DMS153 treated with DMSO at 0.1 percent for 48 hours (cell line): Measurements from ENCODE around the gene FHOD3.
A peak's percentile ranks its signal among the peaks of the same experiment; 100 is the strongest.

Source experiments
- DNase-seq: peaks from one replicate; lab custom pipeline; 2025; ENCODE audit not compliant: unreplicated experiment; lab: John Stamatoyannopoulos, UW

FHOD3 gene

DNA sequence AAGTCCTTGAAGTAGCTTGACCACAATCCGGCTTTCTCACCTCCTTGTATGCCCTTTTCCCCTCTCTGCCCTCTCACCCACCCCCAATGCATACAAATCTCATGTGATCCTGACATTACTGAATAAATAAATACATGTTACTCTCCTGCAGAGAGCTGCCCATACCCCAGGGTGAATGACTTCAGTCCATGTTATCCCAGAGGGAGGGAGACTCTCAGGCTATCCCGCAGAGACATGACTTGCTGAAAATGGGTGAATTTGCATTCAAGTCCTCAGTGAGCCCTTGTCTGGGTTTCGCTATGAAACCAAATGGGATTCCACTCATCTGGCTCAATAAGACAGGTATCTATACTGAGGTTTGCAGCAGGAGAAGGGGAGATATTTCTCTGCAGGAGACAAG, 168.5 kb downstream of the FHOD3 start:
- no peak for DNase-seq

DNA sequence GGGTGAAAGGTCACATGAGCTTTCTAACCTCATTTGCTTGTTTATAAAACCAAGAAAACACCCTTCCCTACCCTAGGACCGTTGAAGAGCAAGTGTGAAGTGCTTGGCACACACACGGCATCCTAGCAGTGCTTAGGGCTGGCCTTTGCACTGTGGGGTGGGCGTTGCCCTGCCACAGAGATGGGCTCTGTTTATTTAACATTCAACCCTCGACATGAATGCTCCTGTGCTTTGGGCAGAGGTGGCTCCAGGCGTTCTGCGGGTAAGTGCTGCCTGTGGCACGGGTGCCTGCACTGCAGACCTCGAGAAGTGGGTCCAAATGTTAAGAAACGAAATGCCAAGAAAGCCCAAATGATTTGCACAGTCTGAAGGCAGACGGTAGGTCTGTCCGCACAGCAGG, 170.1 kb downstream of the FHOD3 start:
- no peak for DNase-seq

GRCh38 chr18:36468161-36468560, 170.6 kb downstream of the FHOD3 start:
- no peak for DNase-seq

DNA sequence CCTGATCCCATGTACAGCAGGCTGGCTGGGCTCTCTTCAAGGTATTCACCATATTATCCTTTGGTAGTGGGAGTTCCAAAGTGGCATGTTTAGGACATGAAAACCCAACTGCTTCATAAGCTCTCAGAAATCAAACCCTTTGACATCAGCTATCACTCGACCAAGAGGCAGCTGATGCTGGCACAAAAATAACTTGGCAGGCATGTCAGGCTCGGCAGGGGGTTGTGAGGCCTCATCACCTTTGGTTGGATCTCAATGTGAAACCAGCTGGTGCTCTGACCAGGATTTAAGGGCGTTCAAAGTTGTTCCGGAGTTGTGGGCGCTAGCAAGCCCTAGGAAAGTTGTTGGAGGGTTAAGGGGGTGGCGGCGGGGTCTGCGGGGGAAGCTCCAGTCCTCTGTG, 171.9 kb downstream of the FHOD3 start:
- no peak for DNase-seq

DNA sequence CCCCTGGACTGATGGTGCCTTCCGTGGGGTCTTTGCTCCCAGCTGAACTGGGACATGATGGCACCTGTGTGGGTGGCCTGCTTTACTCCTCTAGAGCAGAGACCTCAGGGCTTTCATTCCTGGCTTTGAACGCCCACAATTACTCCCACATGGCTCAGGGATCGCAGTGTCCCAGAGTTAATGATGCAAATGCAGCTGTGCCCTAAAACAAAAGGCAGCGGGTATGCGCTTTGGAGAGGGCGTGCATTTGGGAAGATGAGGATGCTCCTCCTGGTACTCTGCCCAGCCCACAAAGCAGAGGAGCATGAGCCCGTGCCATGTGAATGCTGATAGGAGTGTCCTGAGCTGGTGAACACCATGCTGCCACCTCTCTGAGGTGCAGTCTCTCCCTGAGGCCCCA, 173.4 kb downstream of the FHOD3 start:
- no peak for DNase-seq

DNA sequence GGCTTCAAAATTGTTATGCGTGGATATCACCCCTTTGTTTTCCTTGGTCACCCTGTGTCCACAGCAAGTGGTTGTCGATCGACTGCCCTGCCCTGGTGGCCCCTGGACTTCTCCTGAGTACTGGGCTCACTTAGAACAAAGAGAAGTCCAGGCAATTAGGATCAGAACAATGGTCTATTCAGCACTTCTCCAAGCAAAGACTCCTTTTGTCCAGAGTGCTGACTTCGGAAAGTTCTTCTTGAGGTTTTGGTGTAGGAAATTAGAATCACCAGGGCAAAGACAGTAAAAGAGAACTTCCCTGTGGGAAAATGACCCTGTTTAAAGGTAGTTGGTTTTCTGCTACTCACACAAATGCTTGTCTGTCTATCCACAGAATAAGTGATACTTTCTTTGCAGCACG, 173.9 kb downstream of the FHOD3 start:
- DNase-seq = no peak

DNA sequence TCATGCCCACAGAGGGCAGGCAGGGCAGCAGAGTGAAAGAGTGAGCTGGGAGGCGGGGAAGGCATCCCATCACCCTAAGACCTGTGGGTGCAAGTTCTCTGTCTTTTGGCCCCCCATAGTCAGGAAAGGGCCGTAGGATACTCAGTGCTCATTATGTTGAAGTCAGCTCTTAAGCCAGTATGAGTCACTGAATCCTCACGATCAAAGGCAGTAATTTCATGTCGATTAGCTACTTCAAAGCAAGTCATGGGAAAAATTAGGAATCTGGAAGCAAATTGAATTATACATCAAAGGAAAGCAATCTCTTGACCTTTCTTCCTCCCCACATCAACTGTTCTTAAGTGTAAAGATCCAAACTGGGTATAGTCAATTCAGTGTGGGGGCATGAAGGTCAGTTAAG, 178.9 kb downstream of the FHOD3 start:
- DNase-seq = no peak

DNA sequence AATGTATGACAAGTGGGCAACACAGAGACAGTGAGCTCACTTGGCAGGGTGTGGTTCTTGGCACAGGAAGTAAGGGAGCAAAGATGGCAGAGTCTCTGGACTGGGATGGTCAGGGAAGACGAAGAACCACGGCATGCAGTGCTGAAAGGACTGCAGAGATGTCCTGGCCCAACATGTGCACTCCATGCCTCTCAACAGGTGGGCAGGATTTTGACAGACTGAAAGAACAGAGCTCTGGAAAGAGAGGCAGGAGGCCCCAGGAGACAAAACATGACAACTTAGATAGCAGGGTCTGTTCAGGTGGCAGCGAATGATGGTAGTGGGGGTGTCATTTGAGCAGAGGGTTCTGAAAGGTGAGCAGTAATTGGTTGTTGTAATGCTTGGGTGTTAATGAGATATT, 180.3 kb downstream of the FHOD3 start:
- no peak for DNase-seq

DNA sequence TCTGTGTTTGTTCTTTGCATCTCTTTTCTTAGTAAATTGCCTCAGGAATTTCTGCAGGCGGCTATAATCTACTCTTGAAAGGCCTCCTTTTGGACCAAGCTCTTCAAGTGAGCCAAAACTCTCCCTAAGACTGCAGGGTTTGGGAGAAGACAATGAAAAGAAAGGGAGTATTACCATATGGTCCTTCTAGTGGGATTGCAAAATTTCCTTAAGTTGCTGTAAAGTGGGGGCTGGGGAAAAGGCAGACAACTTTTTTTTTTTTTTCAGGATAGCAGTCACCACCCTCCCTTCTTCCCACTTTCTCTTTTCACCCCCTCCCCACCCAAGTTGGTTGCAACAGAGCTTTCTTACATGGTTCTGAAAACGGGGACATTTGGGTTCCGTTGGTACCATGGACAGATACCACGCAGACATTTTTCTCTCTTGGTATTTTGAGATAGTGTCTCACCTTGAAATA, 183.7 kb downstream of the FHOD3 start:
- DNase-seq = no peak

DNA sequence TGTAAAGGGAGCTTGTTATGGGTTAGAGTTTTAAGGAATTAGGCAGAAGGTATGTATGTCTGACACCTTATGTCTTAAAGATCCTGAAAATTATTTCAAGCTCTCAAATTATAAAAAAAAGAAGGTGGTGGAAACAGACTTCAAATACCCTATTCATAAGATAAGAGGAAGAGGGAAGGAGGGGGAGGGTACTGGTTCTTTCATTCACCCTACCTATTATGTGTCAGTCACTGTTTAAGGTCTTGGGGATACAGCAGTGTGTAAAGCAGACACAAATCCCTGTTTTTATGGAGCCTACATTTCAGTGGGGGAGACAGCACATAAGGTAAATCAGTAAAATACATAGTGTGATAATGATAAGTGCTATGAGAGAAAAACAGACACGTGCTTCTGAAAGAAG, 184.4 kb downstream of the FHOD3 start:
- DNase-seq = no peak

- DNase-seq = no peak
These were observed 187.1 kb downstream of the FHOD3 start for GRCh38 chr18:36484591-36484990.

- DNase-seq = no peak
These were observed 188.3 kb downstream of the FHOD3 start for GRCh38 chr18:36485772-36486171.

GRCh38 chr18:36488131-36488530, 190.6 kb downstream of the FHOD3 start:
- DNase-seq = no peak

DNA sequence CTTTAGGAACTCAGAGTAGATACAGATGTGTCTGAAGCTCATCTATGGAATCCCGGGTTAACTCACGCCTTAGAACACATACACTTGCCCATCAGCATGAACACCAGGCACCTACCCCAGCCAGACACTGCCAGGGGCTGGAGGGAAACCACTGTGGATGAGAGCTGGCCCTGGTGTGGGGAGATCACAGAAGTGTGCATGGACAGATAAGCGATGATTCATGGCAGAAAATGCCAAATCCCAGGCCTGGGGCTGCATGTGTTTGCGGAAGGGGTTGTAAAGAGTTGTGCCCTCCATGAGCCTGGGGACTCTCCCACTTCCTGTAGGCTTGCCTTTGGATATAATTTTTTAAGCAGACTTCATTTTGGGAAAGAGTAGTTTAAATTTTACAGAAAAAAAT, 193.4 kb downstream of the FHOD3 start:
- DNase-seq = no peak

GRCh38 chr18:36492604-36493329, 195.3 kb downstream of the FHOD3 start:
- DNase-seq = no peak

DNA sequence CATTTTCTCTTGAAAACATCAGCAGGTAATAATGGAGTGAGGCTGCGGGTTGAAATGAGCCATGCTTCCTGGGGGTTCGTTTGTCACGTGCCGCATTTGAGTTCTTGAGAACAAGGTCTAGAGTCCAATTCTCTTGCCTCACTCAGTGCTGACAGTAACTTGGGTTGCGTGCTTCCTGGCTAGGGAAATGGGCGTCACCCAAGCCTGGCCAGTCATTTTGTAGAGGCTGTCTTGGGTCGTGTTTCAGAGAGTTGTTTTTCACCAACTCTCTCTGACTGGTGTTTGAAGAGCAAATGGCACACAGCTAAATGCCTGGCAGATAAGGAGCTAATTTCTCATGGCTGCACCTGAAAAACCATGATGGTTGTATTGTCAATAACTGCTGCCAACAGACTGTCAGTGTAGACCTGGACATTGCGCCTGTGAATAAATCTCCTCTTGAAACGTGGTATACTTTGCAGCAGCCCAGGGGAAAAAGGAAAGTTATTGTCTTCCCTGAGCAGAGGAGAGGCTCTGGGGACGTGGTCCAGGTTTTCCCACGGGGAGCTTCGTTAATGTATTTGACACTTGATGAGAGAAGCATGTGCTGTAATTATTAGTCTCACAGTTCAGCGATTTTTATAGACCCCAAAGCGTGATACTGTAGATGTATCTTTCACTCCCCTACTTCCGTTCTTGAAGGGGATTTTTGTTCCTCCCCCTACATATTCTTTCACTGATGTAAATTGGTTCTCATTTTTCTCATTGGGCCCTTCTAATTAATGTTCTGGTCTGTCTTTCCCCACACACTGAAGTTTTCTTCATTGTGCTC, 196.0 kb downstream of the FHOD3 start:
- DNase-seq = peak; percentile 8

- DNase-seq = no peak
These were observed 196.6 kb downstream of the FHOD3 start for GRCh38 chr18:36494160-36494437.

DNA sequence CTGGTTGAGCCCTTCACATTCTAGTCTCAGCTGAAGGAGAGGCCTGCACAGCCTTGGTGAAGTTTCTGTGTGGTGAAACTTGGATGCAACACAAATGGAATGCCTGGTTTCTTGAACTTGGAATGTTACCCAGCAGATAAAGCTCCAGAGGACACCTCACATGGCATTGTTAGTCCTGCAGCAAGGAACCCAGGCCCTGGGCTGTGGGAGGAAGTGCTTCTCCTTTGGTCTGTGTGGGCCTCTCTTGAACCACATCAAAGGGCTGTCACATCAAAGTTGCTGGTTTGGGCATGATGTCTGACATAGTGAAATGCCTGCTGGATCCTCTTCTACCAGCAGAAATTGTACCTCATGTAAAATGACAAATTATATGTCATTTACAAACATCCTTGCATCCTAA, 198.5 kb downstream of the FHOD3 start:
- DNase-seq = no peak

DNA sequence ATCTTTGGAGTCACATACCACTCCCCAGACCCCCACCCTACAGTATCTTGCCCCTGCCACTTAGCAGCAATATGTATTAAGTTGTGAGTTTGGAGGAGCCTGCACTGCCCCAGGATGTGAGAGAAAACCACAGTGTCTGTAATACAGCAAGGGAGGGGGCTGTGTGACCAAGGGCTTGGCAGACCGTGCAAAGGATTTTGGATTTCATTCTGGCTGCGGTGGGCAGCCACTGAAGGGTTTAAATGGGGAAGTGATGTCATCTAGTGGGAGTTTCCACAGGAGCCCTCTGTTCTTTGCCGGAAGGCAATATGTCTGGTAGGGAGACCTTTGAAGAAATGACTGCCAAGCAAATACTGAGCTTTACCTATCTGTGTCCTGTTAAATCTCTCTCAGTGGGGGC, 202.4 kb downstream of the FHOD3 start:
- DNase-seq = no peak

- DNase-seq = no peak
These were observed 203.6 kb downstream of the FHOD3 start for GRCh38 chr18:36501100-36501499.

DNA sequence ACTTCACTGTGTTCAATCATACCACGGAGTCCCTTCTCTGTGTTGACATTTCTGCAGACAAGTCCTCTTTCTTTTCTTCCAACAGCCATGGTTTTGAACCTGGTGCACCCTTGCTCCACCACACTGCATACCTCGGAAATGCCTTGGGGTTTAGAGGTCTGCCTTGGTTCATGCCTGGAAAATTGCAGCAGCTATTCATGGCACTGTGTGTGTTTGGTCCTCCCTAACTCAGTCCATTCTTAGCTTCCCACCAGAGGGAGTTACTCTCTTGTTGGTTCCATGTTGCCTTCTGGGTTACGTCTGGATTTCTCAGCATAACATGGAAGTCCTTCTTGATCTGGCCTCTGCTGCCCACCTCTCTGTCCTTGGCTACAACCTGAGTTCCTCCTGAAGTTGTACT, 206.0 kb downstream of the FHOD3 start:
- DNase-seq = no peak

GRCh38 chr18:36504928-36505327, 207.4 kb downstream of the FHOD3 start:
- no peak for DNase-seq

GRCh38 chr18:36505665-36506064, 208.2 kb downstream of the FHOD3 start:
- no peak for DNase-seq
